Stimulated activated CD4-positive, alpha-beta T cell treated with anti-CD3 and anti-CD28 coated beads, Interleukin-15, amount 100 ng/mL, for 48 hours (primary cell): ENCODE results near the gene MICU2.

Source experiments
- DNase-seq, 2 donors: peaks; one replicate each; pipeline ENCODE4 v3.0.0-alpha.2; 2020; ENCODE audit warnings: low read depth in 2 of 2

MICU2 gene

DNA sequence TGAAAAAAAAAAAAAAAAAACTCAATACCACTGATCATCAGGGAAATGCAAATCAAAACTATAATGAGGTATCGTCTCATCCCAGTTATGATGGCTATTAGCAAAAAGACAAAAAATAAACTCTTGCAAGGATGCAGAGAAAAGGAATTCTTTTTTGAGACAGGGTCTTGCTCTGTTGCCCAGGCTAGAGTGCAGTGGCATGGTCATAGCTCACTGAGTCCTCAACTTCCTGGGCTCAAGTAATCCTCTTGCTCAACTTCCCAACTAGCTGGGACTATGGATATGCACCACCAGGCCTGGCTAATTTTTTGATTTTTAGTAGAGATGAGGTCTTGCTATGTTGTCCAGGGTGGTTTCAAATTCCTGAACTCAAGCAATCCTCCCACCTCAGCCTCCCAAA lies 59.5 kb downstream of the MICU2 start:
- no peak for DNase-seq

DNA sequence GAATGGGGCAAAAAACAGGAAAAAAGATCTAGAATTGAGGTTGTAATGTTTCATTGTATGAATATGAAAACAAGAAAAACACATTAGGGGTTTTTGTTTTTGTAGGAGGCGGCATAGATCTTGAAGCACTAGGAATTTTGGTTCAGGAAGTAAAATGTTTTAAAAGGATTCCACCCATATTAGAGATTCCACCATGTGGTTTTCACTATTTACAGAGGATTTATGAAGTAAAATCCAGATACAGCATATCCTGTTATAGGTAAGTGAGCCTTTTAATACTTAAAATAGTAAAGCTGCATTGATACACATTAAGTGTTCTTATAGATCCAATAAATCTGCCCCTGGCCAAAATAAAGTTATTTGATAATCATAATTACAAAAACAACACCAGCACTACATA lies 61.4 kb downstream of the MICU2 start:
- no peak for DNase-seq

DNA sequence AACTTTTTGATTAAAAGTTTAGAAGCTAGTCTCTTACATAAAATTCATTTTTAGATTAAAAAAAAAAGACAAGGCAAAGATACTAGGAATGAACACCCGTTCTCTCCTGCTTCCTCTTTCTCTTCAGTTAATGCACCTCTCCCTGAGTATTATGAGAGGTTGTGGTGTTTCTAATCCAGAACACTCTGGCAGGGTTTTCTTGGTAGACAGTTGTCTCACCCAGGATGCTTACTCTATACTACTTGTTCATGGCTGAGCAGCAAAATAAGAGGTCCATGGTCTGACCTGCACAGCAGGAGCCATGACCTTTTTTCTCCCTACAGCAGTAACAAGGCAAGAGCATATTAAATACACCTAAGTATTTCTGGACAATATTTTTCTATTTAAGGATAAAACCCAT lies 62.0 kb downstream of the MICU2 start:
- no peak for DNase-seq

DNA sequence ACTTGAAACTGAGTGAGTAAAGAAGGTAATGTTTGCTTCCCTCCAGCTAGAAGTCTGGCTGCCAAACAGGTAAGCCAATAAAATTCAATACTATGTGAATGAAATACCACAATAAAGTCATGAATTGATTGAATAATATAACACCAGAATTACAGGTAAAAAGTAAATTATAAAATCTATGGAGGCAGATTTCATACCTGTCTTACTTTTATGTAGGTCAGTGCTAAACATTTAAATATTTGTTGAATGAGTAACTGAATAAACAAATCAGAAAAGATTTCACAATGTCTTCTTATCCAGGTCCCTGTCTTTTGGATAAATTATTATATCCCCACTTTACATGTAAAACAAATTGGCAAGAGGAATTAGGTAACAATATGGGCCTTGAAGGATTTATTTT lies 62.7 kb downstream of the MICU2 start:
- DNase-seq: no peak

DNA sequence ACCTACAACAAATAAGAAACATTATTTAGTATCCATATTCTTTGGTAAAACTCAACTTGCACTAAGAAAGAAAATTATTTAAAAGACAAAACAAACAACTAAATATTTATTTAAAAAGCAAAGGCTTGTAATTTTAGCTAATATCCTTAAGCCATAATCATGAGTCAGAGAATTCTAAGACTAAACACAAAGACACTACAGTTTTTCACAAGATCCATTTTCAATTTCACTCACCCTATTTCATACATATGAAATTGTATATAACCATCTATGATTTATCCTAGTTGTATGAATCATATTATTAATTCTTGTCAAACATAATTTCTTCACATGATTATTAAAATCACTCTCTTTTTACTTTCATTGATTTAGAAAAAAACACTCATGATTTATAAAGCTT lies 64.3 kb downstream of the MICU2 start:
- DNase-seq: no peak

DNA sequence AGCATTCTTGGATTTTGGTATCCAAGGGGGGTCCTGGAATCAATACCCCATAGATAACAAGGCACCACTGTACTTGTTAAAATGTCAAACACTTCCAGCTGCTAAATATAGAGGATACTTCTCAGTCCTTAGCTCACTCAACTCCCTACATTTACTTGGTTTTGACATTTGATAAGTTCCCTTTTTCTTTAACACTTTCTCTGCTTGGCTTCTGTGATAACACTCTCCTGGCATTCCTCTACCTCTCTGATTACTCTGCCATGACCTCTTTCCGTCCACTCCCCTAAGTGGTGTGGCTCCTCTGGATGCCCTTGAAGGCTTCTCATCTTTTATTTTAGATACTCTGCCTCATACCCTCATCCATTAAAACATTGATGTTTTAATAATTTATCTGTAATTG lies 65.2 kb downstream of the MICU2 start:
- DNase-seq: no peak

DNA sequence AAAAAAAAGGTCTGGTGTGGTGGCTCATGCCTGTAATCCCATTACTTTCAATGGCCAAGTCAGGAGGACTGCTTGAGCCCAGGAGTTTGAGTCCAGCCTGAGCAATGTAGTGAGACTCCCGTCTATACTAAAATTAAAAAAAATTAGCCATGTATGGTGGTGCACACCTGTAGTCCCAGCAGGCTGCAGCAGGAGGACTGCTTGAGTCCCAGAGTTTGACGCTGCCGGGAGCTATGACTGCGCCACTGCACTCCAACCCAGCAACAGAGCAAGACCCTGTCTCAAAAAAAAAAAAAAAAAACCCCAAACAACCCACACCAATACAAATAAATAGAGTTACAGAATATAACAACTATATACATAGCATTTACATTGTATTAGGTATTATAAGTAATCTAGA lies 65.7 kb downstream of the MICU2 start:
- no peak for DNase-seq

DNA sequence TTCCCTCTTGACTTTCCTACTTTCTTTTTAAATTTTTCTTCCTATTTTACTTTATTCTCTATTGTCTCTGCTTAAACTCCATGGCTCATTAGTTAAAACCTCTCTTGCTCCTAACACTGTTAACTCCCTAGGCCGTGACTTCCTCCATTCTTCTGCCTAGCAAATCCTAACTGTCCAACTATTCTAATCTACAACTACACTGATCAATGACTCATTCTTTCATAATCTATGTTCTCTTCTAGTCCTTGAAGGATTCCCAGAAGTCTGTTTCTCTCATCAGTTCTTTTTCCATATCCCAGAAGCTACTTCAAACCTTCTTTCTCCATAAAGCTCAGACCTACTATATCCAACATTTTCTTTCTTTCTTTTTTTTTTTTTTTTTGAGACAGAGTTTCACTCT lies 66.9 kb downstream of the MICU2 start:
- no peak for DNase-seq

DNA sequence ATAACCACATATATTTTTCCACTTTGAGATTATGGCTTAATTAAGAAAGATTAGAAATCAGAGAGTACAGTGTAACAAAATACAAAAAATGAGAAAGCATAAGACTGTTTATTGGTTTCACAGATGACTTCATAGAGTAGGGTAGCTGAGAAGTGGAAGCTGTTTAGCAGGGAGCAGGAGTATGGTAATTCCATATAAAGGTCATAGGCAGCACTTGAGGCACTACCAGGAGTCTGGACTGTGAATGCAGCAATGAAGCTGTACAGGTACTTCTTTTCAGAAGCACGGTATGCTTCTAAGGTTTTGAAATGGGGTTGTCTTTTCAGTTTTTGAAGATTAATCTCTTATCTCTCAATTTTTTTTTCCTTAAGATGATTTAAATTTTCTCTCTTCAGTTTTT lies 69.2 kb downstream of the MICU2 start:
- no peak for DNase-seq

DNA sequence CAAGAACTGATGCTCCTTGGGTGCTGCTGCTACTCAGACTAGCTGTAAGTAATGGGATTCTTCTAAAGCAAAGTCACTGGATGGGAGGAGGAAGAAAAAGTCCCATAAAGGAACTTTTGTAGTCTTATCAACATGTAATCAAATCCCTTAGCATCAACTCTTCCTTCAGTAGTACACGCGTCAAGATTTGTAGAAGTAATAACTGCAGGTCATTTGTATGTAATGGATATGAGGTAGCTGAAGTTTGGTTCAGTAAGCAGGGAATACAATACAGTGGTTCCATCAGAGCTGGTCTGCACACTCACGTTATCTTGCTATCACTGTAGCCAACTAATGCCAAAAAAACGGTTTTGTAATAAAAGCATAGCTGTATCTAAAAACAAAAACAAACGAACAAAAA lies 72.5 kb downstream of the MICU2 start:
- DNase-seq: no peak

DNA sequence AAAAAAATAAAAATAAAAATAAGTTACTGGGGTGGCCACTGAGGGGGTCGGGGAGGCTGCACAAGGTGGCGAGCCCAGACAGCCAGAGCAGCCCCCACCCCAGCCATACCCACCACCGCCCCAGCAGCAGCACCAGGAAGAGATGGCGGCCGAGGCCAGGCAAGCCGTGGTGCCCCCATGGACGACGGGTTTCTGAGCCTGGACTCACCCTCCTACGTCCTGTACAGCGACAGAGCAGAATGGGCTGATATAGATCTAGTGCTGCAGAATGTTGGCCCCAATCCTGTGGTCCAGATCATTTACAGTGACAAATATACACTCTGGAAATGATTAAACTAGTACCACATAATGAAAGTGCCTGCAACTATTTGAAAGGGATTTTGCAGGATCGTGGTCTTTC lies 73.3 kb downstream of the MICU2 start:
- DNase-seq: no peak

DNA sequence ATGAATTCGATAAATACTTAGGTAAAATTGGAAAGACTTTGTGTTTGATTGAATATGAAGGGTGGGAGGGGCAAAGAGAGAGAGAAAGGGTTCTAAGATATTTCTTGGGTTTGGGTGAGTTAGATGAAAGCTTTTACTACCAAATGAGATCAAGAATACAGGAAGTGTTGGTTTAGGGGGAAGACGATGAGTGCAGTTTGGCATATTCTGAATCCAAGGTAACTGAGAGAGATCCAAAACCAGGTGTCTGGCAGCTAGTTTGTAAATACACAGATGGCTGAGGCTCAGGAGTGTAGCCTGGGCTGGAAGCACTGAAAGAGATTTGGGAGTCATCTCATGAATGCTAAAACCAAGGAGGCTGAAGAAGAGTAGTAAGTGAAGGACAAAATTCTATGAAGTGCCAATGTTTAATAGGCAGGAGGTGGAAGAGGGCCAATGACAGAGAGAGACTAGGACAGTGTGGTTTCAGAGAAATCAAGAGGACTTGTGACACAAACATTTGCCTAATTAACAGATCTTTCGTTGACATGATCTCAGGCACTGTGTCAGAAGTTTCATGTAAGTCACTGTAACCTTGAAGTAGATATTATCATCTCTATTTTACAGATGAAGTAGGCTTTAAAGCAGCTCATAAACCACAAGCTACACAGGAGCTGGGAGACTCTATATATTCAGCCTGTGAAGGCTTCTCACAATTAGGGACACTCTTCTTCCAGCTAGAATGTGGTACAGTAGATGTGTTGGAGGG lies 74.7 kb downstream of the MICU2 start:
- no peak for DNase-seq

DNA sequence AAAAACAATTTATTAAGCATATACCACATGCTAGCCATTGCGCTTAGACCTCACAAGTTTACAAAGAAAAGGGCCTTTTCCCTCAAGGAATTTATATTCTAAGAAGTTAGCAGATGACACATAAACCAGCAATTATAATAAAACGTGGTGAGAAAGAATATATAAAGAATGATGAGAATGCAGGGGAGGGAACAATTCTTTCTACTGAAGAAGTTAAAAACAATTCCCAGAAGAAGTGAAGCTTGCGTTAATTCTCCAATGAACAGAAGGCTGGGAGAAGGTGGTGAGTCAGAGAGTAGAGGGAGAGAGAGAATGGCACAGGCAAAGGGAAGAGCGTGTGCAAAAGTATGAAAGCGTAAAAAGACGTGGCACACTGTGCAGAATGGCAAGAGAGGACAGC lies 75.4 kb downstream of the MICU2 start:
- DNase-seq: no peak

DNA sequence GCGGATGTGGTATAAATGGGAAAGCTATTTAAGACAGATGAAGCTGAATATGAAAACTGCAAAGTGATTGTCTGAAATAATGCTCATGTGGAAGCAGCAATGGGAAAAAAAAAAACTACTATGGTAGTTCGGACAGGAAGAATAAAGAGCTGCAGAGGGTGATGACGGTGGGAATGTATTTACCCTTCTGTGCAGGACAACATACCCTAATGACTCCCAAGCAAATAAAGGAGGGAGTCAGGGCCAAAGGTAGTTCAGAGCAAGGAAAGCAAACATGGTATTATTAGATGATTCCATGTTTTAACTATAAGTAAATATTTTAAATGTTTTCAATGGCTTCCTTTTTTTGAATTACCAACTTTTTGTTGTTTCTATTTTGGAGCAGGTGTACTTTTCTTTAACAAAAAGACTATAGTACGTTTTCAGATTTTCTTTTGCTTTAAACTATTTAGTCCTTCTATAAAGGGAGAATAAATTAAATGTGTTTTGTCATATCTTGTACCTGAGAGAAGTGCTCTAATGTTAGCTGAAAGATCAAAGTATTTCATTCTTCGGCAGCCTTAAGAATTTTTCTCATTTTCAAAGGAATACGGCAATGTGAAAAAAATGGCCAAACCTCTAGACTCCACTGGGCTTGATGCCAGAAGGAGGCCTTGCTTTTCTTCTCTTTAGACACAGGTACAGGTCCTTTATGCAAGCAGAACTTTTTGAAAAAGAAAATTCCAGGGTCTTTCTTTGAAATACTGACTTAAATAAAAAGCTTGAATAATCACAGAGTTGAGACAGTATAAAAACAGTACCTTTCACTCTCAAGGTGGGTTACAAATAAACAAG lies 77.0 kb downstream of the MICU2 start:
- no peak for DNase-seq

DNA sequence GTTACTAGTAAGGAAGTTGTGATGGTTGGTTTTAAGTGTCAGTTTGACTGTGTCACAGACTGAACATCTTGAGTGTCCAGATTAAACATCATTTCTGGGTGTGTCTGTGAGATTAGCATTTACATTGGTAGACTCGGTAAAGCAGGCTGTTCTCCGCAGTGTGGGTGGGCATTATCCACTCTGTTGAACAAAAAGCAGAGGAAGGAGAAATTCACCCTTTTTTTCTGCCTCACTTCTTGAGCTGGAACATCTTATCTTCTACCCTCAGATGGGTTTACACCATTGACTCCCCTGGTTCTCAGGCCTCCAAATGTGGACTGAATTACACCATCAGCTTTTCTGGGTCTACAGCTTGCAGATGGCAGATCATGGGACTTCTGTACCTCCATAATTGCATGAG lies 81.1 kb downstream of the MICU2 start:
- no peak for DNase-seq

DNA sequence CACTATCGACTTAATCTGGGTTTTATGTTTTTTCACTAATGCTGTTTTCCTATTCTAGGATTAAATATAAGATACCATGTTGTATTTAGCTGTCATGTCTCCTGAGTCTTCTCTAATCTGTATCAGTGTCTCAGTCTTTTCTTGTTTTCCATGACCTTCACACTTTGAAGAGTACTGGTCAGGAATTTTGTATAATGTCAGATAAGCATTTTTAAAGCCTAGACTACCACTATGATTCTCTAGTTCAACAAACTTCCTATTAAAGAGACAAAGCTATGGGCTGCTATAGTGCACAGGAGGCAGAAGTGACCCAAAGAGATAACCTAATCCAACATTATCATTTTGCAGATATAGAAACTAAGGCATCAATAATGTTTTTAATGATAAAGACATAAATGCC lies 81.8 kb downstream of the MICU2 start:
- no peak for DNase-seq

DNA sequence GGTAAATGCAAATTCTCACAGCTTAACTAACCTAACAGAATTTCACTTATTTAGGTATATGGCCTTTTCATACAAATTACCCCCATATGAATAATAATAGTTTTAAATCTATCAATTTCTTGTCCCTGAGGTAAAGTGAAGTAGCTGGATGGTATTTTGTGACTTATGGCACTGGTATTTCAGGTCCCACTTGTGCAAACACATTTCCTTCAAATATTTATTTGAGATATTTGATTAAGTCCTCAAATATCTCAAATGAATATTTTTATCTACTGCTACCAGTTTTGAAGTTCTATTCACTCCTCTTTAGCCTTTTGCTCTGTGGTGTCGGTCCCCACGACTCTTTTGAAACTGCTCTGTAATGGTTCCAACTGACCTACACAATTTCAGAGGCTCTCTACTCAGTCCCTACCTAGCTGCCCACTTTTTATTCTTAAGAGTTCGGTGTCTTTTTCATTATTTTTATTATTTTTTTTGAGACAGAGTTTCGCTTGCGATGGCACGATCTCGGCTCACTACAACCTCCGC lies 85.3 kb downstream of the MICU2 start:
- no peak for DNase-seq

DNA sequence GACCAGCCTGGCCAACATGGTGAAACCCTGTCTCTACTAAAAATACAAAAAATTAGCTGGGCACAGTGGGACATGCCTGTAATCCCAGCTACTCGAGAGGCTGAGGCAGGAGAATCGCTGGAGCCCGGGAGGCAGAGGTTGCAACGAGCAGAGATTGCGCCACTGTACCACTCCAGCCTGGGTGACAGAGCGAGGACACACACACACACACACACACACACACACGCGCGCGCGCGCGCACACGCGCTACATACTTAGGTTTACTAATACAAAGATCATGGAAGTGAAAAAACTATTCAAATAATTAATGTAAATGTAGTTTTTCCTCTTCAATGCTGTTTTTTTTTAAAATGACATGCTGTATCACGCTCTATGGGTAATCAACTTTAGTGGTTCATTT lies 86.4 kb downstream of the MICU2 start:
- no peak for DNase-seq

DNA sequence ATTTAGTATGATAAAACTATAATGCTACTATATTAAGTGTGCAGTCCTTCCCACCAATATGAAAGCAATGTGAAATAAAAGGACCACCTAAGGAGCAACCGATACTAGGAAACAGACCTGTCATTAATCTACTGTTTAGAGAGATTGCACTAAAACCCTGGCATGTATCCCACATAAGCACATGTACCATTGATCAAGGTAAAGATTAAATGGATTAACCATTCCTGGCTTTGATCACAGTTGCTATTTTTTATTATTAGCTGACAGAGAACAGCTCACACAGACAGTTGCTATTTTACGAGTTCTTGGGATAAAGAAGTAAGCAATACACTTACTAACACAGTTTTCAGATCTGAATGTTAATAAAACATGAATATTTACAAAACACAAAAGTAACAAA lies 87.2 kb downstream of the MICU2 start:
- DNase-seq: no peak

DNA sequence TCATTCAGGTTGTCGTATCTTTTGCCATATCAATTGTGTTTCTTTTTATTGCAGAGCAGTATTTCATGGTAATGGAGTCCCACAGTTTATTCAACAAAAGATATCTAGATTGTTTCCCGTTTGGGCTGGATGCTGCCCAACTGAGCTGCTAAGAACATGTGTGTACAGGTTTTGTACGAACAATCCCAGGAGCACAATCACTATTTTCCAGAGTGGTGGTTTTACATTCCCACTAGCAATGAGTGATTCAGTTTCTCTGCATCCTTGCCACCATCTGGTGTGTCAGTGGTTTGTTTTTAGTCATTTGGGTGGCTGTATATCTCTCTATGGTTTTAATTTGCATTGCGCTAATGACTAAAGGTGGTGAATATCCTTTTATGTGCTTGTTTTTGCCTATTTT lies 92.1 kb downstream of the MICU2 start:
- no peak for DNase-seq

DNA sequence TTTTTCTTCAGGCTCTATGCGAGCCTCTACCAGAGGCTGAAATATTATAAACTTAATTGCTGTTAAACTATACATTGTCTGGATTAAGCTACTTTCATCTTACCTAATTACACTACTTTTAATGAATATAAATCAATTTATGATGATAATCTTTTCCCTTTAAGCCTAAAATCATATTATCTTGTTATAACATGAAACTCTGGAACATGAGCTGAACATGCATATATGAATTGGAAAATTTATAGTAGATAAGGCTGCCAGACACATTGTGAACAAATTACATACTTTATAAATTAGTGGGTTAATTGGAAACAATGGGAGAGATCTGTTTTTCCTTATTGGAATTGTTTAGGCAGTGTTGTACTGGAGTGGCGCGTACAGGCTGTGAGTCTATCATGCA lies 99.6 kb downstream of the MICU2 start:
- no peak for DNase-seq

DNA sequence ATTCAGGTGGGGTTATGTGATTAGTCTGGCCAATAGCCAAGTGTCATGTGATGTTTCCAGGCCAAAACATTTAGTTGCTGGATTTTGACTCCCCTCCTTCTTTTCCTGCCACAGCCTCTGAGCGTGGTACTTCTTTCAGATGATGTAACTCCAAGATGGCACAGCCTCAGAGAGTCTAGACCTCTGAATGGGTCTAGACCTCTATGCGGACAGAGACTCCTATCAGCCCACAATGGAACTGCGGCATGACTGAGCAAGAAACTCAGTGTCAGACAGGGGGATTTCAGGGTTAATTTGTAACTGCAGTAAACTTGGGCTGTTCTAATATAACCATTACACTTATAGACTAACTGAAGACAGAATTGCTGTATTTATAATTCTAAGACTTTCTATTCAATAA lies 102.3 kb downstream of the MICU2 start:
- DNase-seq: no peak

DNA sequence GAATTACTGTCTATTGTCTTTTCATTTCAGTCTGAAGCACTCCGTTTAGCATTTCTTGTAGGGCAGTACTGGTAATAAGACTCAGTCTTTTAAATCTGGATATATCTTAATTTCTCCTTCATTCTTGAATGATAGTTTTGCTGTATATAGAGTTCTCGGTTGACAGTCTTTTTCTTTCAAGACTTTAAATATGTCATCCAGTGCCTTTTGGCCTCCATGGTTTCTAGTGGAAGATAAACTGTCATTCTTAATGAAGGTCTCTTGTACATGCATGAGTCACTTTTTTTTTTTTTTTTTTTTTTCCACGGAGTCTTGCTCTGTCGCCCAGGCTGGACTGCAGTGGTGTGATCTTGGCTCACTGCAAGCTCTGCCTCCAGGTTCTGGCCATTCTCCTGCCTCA lies 117.6 kb downstream of the MICU2 start:
- no peak for DNase-seq
